OCI-LY7 (cell line): ENCODE results near the gene ZMPSTE24. TPM values are rescaled to one million over a fixed set of nuclear protein-coding genes. Genes with fewer than 3 reads are reported as not detected.

Source experiments
- BruUV-seq: library from RNA; stranded (reverse); fragments of 400-500 nt; replicated peaks from 2 replicates; lab custom pipeline; 2021; lab: Mats Ljungman, UMichigan
- CTCF ChIA-PET: fragments of 300-600 bp; sonication (Branson Sonifier 250); formaldehyde crosslinking; loops from one replicate; lab custom pipeline; 2022; ENCODE audit warnings: antibody characterized with exemption; ENCODE audit not compliant: unreplicated experiment; lab: Charles Lee
- POLR2A ChIA-PET: fragments of 300-600 bp; sonication (Branson Sonifier 250); formaldehyde crosslinking; loops from one replicate; lab custom pipeline; 2022; ENCODE audit warnings: antibody characterized with exemption; lab: Charles Lee
- DNase-seq: peaks from one replicate; pipeline ENCODE4 v3.0.0-alpha.2; 2015; ENCODE audit warnings: low spot score
- H2AFZ ChIP-seq: fragments of 200-600 bp; sonication (generic), shearing (Covaris generic); 2 replicates; pipeline ENCODE4 v1.6.1; 2014; ENCODE audit warnings: mild to moderate bottlenecking, antibody characterized with exemption, low read length, moderate library complexity
- H3K27ac ChIP-seq: fragments of 200-600 bp; sonication (generic); 2 replicates; pipeline ENCODE4 v1.5.1; 2014; ENCODE audit warnings: mixed run types, low read depth, mild to moderate bottlenecking, moderate library complexity, low read length, inconsistent platforms; ENCODE audit not compliant: poor library complexity, severe bottlenecking
- H3K36me3 ChIP-seq: fragments of 200-600 bp; sonication (generic); 2 replicates; pipeline ENCODE4 v1.6.1; 2014; ENCODE audit warnings: mild to moderate bottlenecking, antibody characterized with exemption, low read length, moderate library complexity, mixed read lengths; ENCODE audit not compliant: insufficient read depth
- H3K4me1 ChIP-seq: fragments of 200-600 bp; sonication (generic); 2 replicates; pipeline ENCODE4 v1.5.1; 2014; ENCODE audit warnings: mild to moderate bottlenecking, low read length; ENCODE audit not compliant: insufficient read depth, poor library complexity, severe bottlenecking
- H3K4me2 ChIP-seq: fragments of 200-600 bp; sonication (generic); 2 replicates; pipeline ENCODE4 v1.6.1; 2014; ENCODE audit warnings: mild to moderate bottlenecking, low read length
- H3K4me3 ChIP-seq: fragments of 200-600 bp; sonication (generic); 2 replicates; pipeline ENCODE4 v1.5.1; 2014; ENCODE audit warnings: mild to moderate bottlenecking, low read depth, low read length; ENCODE audit not compliant: poor library complexity, severe bottlenecking
- H3K79me2 ChIP-seq: fragments of 200-600 bp; sonication (generic); 2 replicates; pipeline ENCODE4 v1.6.1; 2016; ENCODE audit warnings: low read depth, mild to moderate bottlenecking, low read length, moderate library complexity, mixed read lengths; ENCODE audit not compliant: insufficient read depth
- H3K9me2 ChIP-seq: fragments of 200-600 bp; sonication (generic); 2 replicates; pipeline ENCODE4 v1.6.1; 2016; ENCODE audit warnings: mild to moderate bottlenecking, low read length, mixed read lengths; ENCODE audit not compliant: insufficient read depth
- H3K9me3 ChIP-seq: fragments of 200-600 bp; sonication (generic); 2 replicates; pipeline ENCODE4 v1.6.1; 2014; ENCODE audit warnings: mild to moderate bottlenecking, mixed run types, low read length, mixed read lengths
- H4K20me1 ChIP-seq: fragments of 200-600 bp; sonication (generic); 2 replicates; pipeline ENCODE4 v1.6.1; 2014; ENCODE audit warnings: mild to moderate bottlenecking, antibody characterized with exemption, low read length, moderate library complexity, mixed read lengths; ENCODE audit not compliant: insufficient read depth
- CTCF ChIP-seq: fragments of 200-600 bp; sonication (generic); conservative IDR thresholded peaks from 2 replicates; pipeline ENCODE4 v1.5.1; 2014; ENCODE audit warnings: mild to moderate bottlenecking, antibody characterized with exemption, low read length, moderate library complexity, mixed read lengths
- EZH2phosphoT487 ChIP-seq: fragments of 200-600 bp; sonication (generic); IDR thresholded peaks from 2 replicates; pipeline ENCODE4 v1.6.1; 2018; ENCODE audit warnings: low read depth, borderline replicate concordance, mild to moderate bottlenecking, mixed run types, antibody characterized with exemption, low read length, moderate library complexity, mixed read lengths
- intact Hi-C: fragments of 100-400 bp; cut with micrococcal nuclease; formaldehyde crosslinking; loops from one replicate; pipeline ENCODE4 v1.10.0; 2022; ENCODE audit not compliant: unreplicated experiment
- total RNA-seq, 2 experiments: library from RNA; depleted of rRNA in 1 of 2; stranded (reverse); fragments of >200 nt in 1 of 2; shearing (Covaris generic) in 1 of 2; gene quantifications; 2 replicates each; pipeline ENCODE4 v1.2.3, GENCODE V29; 2014 to 2022

Gene ZMPSTE24
- total RNA-seq, 2 experiments from 2014 or later, result 15.8 to 24.3 TPM

- CTCF ChIA-PET, result no interaction called here
Observed at GRCh38 chr1:40276122-40276521, 18.1 kb downstream of the ZMPSTE24 start.

GRCh38 chr1:40281853-40282252 lies 23.8 kb downstream of the ZMPSTE24 start:
- no peaks in the 10 kb centered on the region for H3K4me1 ChIP-seq
- H3K36me3 ChIP-seq, result peaks cover 73% of the 10 kb centered on the region
- H3K4me3 ChIP-seq, result no peak overlapping the region
- intact Hi-C loops, result no loop called here
- ChIA-PET POLR2A (interaction anchor here (0.6 to 2.3 kb wide), 11 partner anchors 9 to 284 kb away, joined by 3 to 7 read pairs (median 5); partner anchors contain the start of gene ZMPSTE24), CTCF (no interaction called here)
- no peaks in the 10 kb centered on the region for H3K79me2 ChIP-seq
- no TSS peak for BruUV-seq
- no peaks in the 10 kb centered on the region for H3K9me3 ChIP-seq
- TF ChIP-seq CTCF, result no peak
- TF ChIP-seq EZH2phosphoT487, result no peak
- H3K9me2 ChIP-seq, result no peaks in the 10 kb centered on the region
- H4K20me1 ChIP-seq, result no peaks in the 10 kb centered on the region
- no peak overlapping the region for H2AFZ ChIP-seq
- no peak overlapping the region for H3K4me2 ChIP-seq
- no peak for DNase-seq
- no peak overlapping the region for H3K27ac ChIP-seq

More at GRCh38 chr1:40276122-40276521, 18.1 kb downstream of the ZMPSTE24 start:
- no peak overlapping the region for H3K4me3 ChIP-seq
- POLR2A ChIA-PET, result interaction anchor here (0.6 kb wide), 1 partner anchor 8 kb away, joined by 3 read pairs; no protein-coding TSS in a partner anchor
- H3K36me3 ChIP-seq, result peaks cover 77% of the 10 kb centered on the region
- BruUV-seq, result no TSS peak
- H3K79me2 ChIP-seq, result no peaks in the 10 kb centered on the region
- TF ChIP-seq CTCF (no peak), EZH2phosphoT487 (no peak)
- DNase-seq, result no peak
- H3K27ac ChIP-seq, result no peak overlapping the region
- H3K9me3 ChIP-seq, result no peaks in the 10 kb centered on the region
- intact Hi-C loops, result no loop called here
- H3K4me1 ChIP-seq, result no peaks in the 10 kb centered on the region
- no peak overlapping the region for H3K4me2 ChIP-seq
- H4K20me1 ChIP-seq, result no peaks in the 10 kb centered on the region
- H3K9me2 ChIP-seq, result no peaks in the 10 kb centered on the region
- no peak overlapping the region for H2AFZ ChIP-seq

GRCh38 chr1:40291293-40291692 lies 33.3 kb downstream of the ZMPSTE24 start:
- Histone ChIP-seq H2AFZ (no peak overlapping the region), H3K4me2 (no peak overlapping the region), H3K27ac (no peak overlapping the region), H4K20me1 (0 out of 2 replicates have a peak, but pooled peaks cover 3% of the 10 kb centered on the region), H3K4me3 (no peak overlapping the region), H3K9me2 (no peaks in the 10 kb centered on the region), H3K79me2 (no peaks in the 10 kb centered on the region), H3K36me3 (peaks cover 81% of the 10 kb centered on the region), H3K9me3 (no peaks in the 10 kb centered on the region), H3K4me1 (peaks cover 9% of the 10 kb centered on the region)
- BruUV-seq, result no TSS peak
- no peak for DNase-seq
- ChIA-PET CTCF (interaction anchor here (1.0 kb wide), 1 partner anchor 24 kb away, joined by 5 read pairs; no protein-coding TSS in a partner anchor), POLR2A (interaction anchor here (0.5 to 1.0 kb wide), 4 partner anchors 24 to 80 kb away, joined by 3 to 5 read pairs (median 3); no protein-coding TSS in a partner anchor)
- no peak for TF ChIP-seq EZH2phosphoT487
- TF ChIP-seq CTCF, result no peak
- intact Hi-C loops, result no loop called here
